Measurements from ENCODE around the gene CAMK2A.
"Not testable (repeated sequence)": the region's sequence is repeated elsewhere in the genome, so short reads cannot be mapped to it uniquely, and the experiment has no call there.

CAMK2A gene

GRCh38 chr5:150234576-150235499 lies 54.7 kb downstream of the CAMK2A start:
- no peak for DNase-seq

DNA sequence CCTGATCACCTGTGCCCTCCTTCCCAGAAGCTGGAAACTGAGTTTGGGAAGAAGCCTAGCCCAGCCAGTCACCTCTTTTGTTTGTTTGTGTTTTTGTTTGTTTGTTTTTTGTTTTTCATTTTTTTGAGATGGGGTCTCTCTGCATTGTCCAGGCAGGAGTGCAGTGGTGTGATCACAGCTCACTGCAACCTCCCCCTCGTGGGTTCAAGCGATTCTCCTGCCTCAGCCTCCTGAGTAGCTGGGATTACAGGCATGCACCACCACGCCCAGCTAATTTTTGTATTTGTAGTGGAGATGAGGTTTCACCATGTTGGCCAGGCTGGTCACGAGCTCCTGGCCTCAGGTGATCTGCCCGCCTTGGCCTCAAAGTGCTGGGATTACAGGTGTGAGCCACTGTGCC lies 55.9 kb downstream of the CAMK2A start:
- DNase-seq, result not testable (repeated sequence)

DNA sequence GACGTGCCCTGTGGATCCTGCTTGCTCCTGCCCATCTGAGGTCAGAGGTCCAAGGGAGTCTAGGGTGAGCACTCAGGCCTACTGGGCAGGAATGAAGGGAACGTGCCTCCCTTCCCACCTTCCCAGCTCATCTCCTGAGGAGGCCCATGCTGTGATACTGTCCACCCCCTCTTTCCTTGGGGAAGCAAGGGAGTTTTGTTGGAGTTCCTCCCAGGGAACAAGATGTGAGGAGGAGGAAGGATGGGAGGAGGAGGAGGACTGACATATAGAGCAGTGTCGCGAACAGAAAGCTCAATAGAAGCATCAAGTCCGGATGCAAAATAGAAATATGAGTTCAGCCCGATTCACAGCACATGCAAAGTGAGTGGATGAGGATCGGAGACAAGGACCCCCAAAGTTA lies 58.7 kb downstream of the CAMK2A start:
- no peak for DNase-seq

DNA sequence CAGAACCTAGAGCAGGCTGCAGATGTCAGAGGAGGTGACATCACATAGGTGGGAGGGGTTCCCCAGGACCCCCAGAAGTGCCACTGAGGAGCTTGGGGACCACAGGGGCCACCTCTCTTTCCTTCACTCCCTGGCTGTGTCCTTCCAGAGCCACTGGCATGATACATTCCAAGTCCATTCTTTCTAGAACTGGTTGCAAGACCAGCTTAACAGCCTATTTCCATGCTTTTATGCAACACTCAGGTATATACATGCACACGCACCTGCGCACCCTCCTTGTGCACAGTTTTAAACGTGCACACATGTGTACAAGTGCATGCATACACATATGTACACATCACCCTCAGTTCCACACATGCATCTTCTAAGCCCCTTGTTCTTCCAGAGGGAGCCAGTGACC lies 60.0 kb downstream of the CAMK2A start:
- DNase-seq, result no peak

DNA sequence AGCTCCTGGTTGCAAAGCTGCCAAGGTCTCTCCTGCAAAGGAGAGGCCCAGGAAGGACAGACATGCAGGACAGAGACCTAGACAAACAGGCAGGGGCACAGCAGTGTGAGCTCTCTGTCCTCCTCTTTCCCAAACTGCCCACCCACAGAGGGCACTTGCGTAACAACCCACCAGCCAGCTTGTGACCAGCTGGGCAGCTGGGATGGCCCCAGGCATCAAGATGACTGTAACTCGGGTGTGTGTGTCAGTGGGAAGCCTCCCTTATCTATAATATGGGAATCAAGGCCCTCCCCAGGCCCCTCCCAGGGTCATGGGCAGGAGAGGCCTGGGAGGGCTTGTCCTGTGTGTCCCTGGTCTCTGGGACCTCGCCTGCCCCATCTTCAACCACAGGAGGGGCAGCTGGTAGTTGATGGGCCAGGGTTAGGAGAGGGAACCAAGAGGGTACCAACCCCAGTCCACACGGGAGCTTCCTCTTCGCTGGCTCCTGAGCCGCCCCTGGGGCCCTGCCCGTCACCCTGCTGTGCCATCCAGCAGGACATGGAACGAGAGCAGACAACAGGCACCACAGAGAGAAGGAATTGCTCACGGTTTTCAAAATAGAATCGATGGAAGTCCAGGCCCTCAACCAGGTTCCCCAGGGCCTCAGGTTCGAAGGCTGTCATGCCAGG lies 61.8 kb downstream of the CAMK2A start:
- no peak for DNase-seq

DNA sequence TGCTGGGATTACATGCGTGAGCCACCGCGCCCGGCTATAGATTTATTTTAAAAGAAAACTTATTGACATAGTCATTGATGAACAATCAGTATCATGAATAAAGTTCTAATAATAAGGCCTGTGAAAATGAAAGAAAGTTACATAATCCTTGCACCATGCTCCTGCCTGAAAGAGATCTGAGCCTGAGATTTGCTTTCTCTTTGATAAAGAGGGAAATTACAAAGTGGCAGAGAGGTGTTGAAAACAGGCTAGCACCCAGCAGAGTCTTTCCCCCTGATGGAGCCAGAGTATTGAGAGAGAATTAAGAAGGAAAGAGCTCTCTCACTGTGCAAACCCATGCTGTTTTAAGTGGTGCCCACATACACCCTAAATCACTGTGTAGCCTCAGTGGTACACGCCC lies 62.5 kb downstream of the CAMK2A start:
- DNase-seq, result no peak

DNA sequence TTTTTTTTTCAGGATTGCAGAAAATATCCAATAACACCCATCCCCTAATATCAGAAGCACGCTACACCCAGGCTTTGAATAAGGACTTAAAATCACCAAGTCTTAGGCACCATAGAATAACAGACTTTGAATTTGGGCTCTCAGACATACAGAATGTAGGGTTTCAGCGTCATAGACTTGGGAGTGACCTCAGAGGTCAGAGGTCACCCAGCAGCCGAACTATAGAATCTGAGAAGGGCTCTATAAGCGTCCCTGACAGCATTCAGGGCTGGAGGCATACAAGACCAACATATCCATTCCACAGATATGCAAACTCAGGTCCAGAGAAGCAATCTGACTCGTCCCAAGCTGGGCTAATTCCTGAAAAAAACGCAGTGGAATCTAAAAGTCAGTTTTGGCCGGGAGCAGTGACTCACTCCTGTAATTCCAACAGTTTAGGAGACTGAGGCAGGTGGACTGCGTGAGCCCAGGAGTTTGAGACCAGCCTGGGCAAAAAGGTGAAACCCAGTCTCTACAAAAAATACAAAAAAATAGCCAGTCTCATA lies 65.0 kb downstream of the CAMK2A start:
- no peak for DNase-seq

DNA sequence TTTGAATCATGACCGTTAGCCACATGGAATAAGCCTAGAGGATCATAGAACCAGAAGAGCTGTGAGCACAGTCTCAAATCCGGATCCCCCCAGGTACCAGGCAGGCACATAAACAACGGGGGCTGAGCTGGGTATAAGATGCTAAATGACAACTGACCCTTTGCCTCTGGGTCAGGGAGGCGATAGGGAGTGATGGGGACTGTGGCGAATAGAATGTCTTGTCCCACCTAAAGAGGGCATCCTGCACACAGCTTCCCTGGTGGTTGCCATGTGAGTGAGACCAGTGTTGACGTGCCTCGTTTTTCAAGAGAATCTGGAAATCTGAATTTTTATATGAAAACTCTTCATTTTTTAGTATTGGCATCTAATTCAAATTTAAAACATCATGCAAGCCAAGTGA lies 66.1 kb downstream of the CAMK2A start:
- no peak for DNase-seq

- no peak for DNase-seq
These were observed 66.7 kb downstream of the CAMK2A start for GRCh38 chr5:150222906-150223305.

GRCh38 chr5:150221471-150221870 lies 68.1 kb downstream of the CAMK2A start:
- DNase-seq, result no peak

GRCh38 chr5:150219861-150220260 lies 69.7 kb downstream of the CAMK2A start:
- no peak for DNase-seq

DNA sequence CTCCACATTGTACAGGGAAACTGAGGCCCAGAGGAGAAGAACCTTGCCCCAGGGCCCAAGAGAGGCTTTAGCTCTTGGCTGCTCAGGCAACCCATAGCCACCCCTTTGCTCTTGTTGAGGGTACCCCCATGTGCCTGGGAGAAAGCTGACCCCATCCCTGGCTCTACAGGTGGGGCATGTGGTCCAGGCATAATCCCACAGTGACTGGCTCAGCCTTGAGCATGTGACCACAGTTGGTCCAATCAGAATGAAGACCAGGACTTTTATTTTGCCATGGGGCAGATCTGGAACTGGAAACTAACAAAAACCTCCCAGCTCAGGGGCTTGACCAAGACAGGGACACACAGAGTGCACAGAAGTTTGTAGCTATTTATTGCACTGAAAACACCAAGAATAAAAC lies 70.4 kb downstream of the CAMK2A start:
- DNase-seq, result no peak

DNA sequence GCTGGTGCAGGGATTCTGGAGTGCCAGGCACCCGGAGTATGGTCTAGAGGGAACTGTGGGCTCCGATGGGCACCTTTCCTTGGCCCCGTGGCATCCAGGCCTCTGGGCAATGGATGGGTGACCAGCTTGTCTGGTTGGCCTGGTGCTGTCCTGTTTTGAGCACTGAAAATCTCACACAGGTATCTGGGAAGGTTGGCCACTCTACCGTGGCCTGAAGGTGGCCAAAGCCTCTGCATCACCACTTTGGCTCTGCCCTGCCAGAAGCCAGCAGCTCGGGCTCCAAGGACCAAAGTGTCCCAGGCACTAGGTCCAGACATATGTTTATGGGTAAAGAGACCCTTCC lies 70.9 kb downstream of the CAMK2A start:
- DNase-seq, result no peak

DNA sequence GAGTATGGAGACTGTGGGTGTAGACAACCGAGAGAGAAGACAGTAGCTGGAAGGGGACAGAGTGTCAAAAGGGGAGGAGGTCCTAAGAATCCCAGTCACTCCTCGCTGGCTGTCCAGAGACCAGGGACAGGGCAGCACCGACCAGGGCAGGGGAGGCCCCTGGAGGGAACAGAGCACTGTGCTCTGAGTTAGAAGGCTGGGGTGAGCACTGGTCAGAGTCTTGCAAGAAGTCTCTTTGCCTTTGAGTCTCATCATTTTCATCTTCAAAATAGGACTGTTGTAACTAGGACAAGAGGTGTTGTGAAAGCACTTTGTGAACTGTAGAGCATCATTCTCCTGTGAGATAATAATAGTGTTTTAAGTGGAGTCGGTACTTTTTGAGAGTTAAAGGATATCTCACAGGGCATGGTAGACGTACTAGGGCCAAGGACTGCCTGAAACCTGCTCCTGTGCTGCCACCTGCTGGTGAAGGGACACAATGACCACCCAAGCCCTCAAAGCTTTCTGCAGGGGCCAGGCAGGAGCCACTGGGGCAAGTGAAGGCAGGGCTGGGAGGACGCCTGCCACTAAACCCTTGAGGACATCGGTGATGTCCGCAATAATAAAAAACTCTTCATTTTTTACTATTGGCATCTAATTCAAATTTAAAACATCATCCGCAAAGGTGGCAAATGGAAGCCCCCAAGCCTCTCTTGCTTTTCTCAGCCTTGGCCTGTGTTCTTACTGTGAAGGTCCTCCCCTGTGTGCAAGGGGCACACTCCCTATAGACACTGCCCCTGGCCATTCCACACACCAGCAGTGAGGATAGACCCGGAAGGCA lies 71.5 kb downstream of the CAMK2A start:
- DNase-seq, result peak; percentile 24

GRCh38 chr5:150217038-150217437 lies 72.5 kb downstream of the CAMK2A start:
- no peak for DNase-seq

GRCh38 chr5:150215979-150216944 lies 73.3 kb downstream of the CAMK2A start:
- no peak for DNase-seq

DNA sequence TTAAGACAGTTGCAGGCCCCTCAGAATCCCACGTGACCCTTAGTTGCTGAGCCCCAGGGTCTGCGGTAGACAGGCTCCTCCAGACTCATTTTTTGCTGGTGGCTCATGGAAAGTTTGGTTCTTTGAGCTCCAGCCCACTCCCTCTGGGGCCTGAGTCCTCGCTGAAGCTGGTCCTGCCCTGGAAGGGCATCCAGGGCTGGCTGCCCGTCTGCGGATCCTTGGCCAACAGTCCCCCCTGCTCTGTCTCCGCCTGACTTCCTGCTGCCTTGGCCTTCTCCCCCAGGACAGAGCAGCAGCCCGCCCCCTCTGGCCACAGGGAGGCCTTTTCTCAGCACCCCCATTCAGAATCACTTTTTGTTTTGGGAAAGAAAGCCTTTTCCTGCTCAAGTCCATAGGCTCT lies 75.3 kb downstream of the CAMK2A start:
- no peak for DNase-seq

GRCh38 chr5:150213530-150213929 lies 76.0 kb downstream of the CAMK2A start:
- DNase-seq, result no peak

GRCh38 chr5:150211156-150212030 lies 78.2 kb downstream of the CAMK2A start:
- DNase-seq, result no peak

- DNase-seq, result no peak
These were observed 78.9 kb downstream of the CAMK2A start for GRCh38 chr5:150210644-150211043.

- DNase-seq, result no peak
These were observed 80.4 kb downstream of the CAMK2A start for GRCh38 chr5:150209099-150209635.

All from NCI-H526 treated with DMSO at 0.1 percent for 48 hours (cell line).